GM10847 (cell line): ENCODE data around the gene KIF4B.

Source experiments
- POLR2A ChIP-seq: IDR thresholded peaks from 2 replicates; pipeline ENCODE4 v1.6.1; 2011; ENCODE audit not compliant: insufficient read length; ENCODE audit errors: extremely low read depth

KIF4B gene, protein sequence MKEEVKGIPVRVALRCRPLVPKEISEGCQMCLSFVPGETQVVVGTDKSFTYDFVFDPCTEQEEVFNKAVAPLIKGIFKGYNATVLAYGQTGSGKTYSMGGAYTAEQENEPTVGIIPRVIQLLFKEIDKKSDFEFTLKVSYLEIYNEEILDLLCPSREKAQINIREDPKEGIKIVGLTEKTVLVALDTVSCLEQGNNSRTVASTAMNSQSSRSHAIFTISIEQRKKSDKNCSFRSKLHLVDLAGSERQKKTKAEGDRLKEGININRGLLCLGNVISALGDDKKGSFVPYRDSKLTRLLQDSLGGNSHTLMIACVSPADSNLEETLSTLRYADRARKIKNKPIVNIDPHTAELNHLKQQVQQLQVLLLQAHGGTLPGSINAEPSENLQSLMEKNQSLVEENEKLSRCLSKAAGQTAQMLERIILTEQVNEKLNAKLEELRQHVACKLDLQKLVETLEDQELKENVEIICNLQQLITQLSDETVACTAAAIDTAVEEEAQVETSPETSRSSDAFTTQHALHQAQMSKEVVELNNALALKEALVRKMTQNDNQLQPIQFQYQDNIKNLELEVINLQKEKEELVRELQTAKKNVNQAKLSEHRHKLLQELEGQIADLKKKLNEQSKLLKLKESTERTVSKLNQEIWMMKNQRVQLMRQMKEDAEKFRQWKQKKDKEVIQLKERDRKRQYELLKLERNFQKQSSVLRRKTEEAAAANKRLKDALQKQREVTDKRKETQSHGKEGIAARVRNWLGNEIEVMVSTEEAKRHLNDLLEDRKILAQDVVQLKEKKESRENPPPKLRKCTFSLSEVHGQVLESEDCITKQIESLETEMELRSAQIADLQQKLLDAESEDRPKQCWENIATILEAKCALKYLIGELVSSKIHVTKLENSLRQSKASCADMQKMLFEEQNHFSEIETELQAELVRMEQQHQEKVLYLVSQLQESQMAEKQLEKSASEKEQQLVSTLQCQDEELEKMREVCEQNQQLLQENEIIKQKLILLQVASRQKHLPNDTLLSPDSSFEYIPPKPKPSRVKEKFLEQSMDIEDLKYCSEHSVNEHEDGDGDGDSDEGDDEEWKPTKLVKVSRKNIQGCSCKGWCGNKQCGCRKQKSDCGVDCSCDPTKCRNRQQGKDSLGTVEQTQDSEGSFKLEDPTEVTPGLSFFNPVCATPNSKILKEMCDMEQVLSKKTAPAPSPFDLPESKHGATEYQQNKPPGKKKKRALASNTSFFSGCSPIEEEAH

DNA sequence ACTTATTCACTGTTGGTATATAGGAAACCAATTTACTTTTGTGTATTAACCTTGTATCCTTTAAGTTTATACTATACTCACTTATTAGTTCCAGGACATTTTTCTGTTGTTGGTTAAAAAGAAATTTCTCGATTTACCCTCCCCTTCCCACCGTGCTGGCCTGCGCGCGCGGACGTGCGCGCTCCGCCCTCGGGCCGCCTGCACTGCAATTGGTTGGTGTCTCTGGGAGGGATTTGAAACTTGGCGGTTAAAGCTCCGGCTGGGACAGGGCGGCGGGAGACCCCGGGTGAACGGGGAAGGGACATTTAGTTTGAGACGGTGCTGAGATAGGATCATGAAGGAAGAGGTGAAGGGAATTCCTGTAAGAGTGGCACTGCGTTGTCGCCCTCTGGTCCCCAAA lies at the start of gene KIF4B:
KIF4B (plus strand) TSS at position 230 of the 400 bp plus-strand sequence; CDS start at position 335, 105 bp downstream.
- TF ChIP-seq POLR2A, result no peak

DNA sequence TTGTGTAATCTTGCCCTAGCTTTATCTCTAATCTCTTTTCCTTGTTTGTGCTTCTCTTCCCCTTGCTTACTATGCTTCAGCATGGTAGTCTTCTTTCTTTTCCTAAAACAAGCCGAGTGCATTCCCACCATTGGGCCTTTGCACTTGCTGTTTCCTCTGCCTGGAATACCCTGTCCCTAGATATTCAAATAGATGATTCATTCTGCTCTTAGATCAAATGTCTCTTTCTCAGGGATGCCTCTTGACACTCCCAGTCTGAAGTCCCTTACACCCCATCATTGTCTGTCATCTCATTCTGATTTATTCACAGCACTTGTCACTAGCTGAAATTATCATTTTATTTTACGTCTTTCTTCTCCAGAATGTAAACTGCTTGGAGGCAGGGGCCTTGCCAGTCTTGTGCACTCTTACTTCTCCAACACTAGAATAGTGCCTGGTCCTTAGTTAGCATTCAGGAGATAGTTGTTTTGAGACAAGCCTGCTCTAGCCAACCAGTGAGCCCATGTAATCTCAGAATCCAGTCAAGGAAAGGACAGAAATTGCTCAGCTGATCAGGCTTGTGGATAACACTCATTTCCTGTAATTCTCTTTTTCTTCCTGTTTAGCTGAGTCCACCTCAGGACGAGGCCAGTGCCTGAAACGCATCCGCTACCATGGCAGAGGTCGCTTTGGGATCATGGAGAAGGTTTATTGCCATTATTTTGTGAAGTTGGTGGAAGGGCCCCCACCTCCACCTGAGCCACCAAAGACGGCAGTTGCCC lies 47.3 kb upstream of the KIF4B start:
- no peak for TF ChIP-seq POLR2A

DNA sequence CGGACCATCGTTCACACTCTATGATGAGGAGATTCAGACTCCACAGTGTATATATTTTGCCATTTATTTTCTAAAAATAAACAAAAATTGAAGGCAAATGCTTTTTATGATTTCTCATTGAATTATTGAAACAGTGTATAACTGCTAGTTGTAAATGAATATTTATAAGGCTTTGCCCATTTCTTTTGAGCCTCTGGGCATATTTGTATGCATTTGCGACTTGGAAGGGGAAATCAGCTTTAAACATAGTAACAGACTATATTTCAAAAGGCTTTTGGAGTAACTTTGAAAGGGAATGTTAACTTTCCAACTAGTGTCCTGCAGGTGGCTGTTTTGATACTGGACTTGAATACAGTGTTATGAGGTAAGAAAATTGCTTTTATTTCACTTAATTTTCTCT lies 46.7 kb upstream of the KIF4B start:
- no peak for TF ChIP-seq POLR2A

DNA sequence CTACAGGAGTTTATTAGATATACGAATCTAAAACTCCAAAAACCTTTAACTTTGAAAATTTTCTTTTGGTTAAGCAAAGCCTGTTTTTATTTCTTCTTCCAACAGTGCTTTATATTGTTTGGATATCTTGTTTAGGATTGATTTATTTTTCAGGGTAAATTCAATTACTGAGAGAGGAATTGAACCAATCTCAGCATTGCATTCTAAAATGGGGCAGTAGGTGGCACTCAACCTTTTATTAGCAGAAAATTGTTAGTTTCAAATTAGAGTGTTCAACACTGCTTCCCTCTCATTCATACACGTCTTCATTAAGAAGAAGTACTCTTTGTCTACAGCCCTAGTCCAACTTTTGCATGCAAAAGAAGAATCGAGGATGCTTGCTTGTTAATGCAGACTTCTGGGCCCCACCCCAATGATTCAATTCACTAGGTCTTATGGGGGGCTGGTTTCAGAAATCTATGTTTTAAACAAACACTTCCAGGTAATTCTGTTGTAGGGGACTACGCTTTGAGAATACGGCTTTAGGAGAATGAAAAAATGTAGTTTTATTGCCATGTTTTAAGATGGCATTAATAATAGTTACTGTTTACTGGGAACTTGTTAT lies 46.0 kb upstream of the KIF4B start:
- TF ChIP-seq POLR2A, result no peak

DNA sequence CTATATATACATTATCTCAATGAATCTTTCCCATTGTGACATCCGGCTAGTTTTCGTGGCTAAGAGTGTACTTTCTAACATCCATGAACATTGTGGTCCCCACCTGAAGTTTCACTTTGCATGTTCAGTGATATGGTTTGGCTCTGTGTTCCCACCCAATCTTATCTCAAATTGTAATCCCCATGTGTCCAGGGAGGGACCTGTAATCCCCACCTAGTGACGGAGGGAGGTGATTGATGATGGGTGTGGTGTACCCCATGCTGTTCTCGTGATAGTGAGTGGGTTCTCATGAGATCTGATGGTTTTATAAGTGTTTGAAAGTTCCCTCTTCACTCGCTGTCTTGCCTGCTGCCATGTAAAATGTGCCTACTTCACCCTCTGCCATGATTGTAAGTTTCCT lies 44.6 kb upstream of the KIF4B start:
- TF ChIP-seq POLR2A, result no peak

DNA sequence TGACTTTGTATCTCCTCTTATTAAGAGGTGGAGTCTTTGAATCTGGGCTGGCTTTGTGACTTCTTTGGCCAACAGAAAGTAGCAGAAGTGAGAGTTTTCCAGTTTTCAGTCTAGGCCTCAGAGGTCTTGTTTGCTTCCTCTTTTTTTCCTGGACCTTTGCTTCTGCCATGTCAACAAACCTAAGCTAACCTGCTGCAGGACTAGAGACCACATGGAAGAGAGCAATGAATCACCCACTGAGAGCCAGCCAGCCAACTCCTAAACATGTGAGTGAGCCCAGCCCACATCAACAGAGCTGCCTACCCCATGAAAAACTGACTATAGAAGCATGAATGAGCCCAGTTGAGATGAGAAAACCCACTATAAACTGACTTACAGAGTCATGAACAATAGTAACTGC lies 42.8 kb upstream of the KIF4B start:
- no peak for TF ChIP-seq POLR2A

DNA sequence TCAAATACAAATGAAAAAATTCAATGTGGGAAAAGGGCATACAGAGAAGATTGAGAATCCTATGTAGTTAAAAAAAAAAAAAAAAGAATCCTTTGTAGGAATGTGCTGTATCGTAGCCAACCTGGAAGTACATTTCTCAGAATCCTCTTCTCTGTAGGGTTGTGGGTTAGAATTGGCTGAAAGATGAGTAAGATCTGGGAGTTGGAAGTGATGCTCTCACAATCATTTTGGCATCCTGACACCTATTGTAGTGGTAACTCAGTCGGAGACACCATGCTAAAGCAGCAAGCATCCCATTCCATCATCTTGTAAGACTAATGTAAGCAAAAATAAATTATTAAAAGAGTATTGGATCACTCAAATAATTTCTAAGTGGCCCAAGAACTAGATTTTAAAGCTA lies 42.1 kb upstream of the KIF4B start:
- no peak for TF ChIP-seq POLR2A

DNA sequence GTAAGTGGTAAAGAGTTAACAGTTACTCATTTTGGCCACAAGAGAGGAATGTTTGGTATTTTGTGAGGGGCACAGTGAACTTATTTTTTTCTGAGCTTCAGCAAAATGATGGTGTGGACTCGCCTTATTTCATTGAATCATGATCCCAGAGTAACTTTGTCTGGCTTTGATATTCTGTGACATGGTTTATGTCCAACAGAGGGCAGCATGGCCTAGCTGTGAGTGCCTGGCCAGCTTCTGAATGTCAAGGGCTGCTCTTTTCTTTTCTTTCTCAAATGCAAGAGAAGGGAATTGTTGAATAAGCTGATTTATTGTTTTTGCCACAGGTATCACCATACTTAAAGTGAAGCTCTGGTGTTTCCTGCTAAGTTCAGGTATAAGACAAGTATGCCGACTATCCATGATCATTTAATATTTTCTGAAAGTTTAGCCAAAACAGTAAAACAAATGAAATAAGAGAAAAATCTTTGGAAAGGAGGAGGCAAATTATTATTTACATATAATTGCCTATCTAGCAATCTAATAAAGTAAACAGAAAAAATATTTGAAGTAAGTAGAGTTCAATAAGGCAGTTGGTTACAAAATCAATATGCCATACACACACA lies 41.0 kb upstream of the KIF4B start:
- TF ChIP-seq POLR2A, result no peak

DNA sequence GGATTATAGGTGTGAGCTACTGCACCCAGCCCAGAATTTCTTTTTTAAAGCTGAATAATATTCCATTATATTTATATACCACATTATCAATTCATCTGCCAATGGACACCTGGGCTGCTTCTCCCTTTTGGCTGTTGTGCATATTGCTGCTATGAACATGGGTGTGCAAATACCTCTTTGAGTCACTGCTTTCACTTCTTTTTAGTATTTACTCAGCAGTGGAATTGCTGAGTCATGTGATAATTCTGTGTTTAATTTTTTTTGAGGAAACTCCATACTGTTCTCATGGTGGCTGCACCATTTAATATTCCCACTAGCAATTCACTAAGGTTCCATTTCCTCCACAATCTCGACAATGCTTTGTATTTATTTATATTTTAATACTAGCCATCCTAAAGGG lies 36.1 kb upstream of the KIF4B start:
- no peak for TF ChIP-seq POLR2A

DNA sequence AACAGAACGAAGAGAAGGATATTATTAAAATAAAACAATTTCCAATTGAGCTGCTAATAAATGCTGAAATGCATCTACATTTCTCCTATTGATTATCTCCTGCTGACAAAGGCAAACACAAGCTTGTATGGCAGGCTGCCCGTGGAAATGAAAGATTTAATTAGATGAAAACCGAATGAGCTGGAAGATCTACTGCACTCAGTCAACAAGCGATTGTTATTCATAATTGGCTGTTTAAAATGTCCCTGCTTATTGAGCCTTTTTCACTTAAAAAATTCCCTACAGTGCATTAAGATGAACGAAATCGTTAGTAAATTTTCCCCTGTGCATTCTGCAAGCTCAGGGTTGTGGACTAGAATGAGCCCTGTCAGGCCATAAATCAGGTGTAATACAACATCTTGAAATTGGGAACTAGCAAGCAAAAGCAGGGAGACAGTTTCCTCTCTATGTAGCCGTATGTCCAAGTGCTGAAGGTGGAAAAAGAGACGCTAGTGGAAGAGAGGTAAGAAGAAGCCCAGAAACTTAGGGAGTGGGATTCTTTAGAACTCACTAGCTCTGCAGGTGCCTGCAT lies 28.5 kb upstream of the KIF4B start:
- no peak for TF ChIP-seq POLR2A

DNA sequence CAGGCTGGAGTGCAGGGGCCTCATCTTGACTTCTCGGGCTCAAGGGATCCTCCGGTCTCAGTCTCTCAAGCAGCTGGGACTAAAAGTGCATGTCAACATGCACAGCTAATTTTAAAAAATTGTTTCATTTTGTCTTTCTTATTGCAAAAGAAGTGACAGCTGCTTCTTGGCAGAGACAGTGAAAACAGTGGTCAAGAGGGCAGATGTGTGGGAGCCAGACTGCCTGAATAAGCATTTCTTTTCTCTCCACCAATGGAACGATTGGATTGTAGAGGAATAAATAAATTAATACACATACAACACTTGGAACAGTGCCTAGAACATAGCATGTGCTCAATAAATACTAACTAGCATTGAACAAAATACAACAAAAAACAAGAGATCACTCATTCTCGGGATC lies 27.4 kb upstream of the KIF4B start:
- TF ChIP-seq POLR2A, result no peak

DNA sequence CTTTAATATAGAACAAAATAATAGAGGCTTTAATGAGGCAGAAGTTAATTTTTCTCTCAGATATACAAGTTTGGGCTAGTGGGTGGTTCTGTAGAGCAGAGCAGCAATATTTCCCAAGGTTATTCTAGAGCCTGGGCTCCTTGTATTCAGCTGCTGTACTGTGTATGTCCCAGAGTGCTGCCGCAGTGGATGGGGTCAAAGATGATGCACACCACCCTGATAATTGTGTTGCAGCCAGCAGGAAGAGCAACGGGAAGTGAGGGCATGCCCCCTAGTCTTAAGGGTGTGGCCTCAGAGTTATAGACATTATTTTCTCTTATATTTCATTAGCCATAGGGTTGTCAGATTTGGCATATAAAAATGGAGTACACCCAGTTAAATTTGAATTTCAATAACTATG lies 23.9 kb upstream of the KIF4B start:
- TF ChIP-seq POLR2A, result no peak

DNA sequence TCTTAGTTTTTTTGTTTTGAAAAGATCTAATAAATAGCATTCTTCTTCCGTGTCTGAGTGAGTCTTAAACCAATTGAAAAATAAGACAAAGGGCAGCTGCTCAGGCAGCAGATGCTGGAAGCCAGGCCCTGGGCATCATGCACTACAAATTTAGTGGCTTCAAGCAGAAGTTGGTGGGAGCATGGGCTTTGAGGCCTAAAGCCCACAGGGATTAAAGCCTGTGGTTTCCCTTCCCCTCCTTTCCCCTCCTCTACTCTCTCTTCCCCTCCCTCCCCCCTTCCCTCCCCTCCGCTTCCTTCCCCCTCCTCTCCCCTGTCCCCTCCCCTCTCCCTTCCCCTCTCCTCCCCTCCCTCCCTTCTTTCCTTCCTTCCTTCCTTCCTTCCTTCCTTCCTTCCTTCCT lies 20.1 kb upstream of the KIF4B start:
- no peak for TF ChIP-seq POLR2A

DNA sequence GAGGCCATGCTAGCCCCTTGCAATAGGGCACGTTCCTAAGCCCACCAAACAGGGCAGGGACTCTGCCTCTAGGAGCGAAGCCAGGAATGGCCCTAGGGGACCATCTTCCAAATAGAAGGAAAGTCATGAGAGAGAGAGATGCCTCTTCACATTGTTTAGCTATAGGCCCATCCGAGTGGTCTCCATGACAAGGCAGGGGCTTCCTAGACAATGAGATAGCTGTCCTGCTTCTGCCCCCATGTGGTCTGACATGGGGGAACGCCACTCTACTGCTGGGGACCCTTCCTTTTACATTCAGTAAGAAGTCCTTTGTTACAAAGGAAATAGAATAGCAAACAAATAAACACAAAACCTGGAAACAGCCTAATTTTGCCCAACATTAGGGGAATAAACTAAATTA lies 17.9 kb upstream of the KIF4B start:
- TF ChIP-seq POLR2A, result no peak

DNA sequence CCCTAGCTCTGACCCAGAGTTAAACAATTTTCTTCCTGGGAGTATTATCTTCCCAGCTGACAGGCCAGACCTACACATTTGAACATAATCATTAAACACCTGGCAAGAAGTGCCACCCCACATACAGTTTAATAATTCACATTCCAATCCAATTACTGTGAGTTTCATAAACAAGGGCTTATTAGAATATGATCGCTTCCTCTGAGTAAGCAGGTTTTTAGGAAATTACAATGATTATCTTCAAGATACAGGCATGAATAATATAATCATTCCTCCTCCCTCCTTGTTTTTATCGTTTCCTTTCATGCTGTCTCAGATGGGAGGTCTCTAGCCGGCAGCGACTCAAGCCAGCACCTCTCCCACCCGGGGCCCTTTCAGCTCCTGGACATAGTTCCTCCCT lies 15.8 kb upstream of the KIF4B start:
- TF ChIP-seq POLR2A, result no peak
